Endothelial cell of umbilical vein (primary cell): ENCODE measurements around the gene REM2. TPM values are rescaled to one million over a fixed set of nuclear protein-coding genes. Genes with fewer than 3 reads are reported as not detected.

Experiments used
- BruUV-seq: library from RNA; stranded (reverse); fragments of 400-500 nt; replicated peaks from 2 replicates; lab custom pipeline; 2021; lab: Mats Ljungman, UMichigan
- CTCF ChIA-PET: fragments of 300-600, 350-600 bp; sonication (Branson Sonifier 250); formaldehyde crosslinking; loops from one replicate; lab custom pipeline; 2021; ENCODE audit warnings: antibody characterized with exemption, inconsistent platforms; lab: Charles Lee
- POLR2A ChIA-PET: fragments of 300-600, 350-600 bp; sonication (Branson Sonifier 250); formaldehyde crosslinking; loops from one replicate; lab custom pipeline; 2021; ENCODE audit warnings: antibody characterized with exemption, inconsistent platforms; lab: Charles Lee
- DNase-seq: peaks from one replicate; pipeline ENCODE4 v3.0.0-alpha.2; 2011; ENCODE audit warnings: low read depth, low spot score
- FAIRE-seq: peaks from 2 replicates; lab custom pipeline; 2011; peaks lifted over from hg19 to GRCh38; lab: Jason Lieb, UNC
- H2AFZ ChIP-seq: 2 replicates; pipeline ENCODE4 v1.6.0; 2012; ENCODE audit warnings: low read depth, low read length, control low read depth, inconsistent platforms
- H3K27ac ChIP-seq: 2 replicates; pipeline ENCODE4 v1.5.1; 2011; ENCODE audit warnings: low read depth, mild to moderate bottlenecking, control low read depth, low read length, moderate library complexity; ENCODE audit not compliant: insufficient read depth
- H3K27me3 ChIP-seq, 2 experiments: 2 replicates each; pipeline versions ENCODE4 v1.6.0 to v1.6.1; 2011; ENCODE audit warnings: low read length in 2 of 2, mixed read lengths in 1 of 2; ENCODE audit not compliant: control insufficient read depth in 2 of 2, insufficient read depth in 2 of 2
- H3K36me3 ChIP-seq, 2 experiments: 2 replicates in 1 of 2; 3 replicates in 1 of 2; pipeline ENCODE4 v1.5.1; 2011; ENCODE audit warnings: low read length in 2 of 2, mild to moderate bottlenecking in 1 of 2, moderate library complexity in 1 of 2; ENCODE audit not compliant: control insufficient read depth in 2 of 2, insufficient read depth in 2 of 2; ENCODE audit errors: extremely low read depth in 1 of 2
- H3K4me1 ChIP-seq: 3 replicates; pipeline ENCODE4 v1.5.1; 2011; ENCODE audit warnings: mild to moderate bottlenecking, low read length; ENCODE audit not compliant: control insufficient read depth, insufficient read depth; ENCODE audit errors: extremely low read depth
- H3K4me2 ChIP-seq: 2 replicates; pipeline ENCODE4 v1.6.1; 2011; ENCODE audit warnings: low read length, control low read depth, mixed read lengths; ENCODE audit not compliant: insufficient read depth
- H3K4me3 ChIP-seq, 3 experiments: fragments of 200-600 bp in 1 of 3; sonication (generic), shearing (Covaris generic) in 1 of 3; replicated peaks in 1 of 3; 2 replicates each; pipeline ENCODE4 v1.5.1; 2011 to 2016; ENCODE audit warnings: control low read depth in 3 of 3, low read length in 3 of 3, mild to moderate bottlenecking in 2 of 3, inconsistent platforms in 1 of 3, low read depth in 1 of 3, moderate library complexity in 1 of 3; ENCODE audit not compliant: insufficient read depth in 1 of 3
- H3K79me2 ChIP-seq: 2 replicates; pipeline ENCODE4 v1.6.0; 2012; ENCODE audit warnings: low read length, inconsistent platforms; ENCODE audit not compliant: control insufficient read depth, insufficient read depth
- H3K9ac ChIP-seq: replicated peaks from 2 replicates; pipeline ENCODE3; 2011; ENCODE audit warnings: low read length, control low read depth; ENCODE audit not compliant: insufficient read depth; ENCODE audit errors: extremely low read depth
- H3K9me1 ChIP-seq: replicated peaks from 3 replicates; pipeline ENCODE4 v1.6.0; 2011; ENCODE audit warnings: mild to moderate bottlenecking, low read length; ENCODE audit not compliant: control insufficient read depth, insufficient read depth; ENCODE audit errors: extremely low read depth
- H3K9me3 ChIP-seq: replicated peaks from 2 replicates; pipeline ENCODE4 v1.5.1; 2012; ENCODE audit warnings: low read length, inconsistent platforms; ENCODE audit not compliant: control insufficient read depth, insufficient read depth
- H4K20me1 ChIP-seq: replicated peaks from 2 replicates; pipeline ENCODE3; 2011; ENCODE audit warnings: mild to moderate bottlenecking, low read length; ENCODE audit not compliant: control insufficient read depth, insufficient read depth; ENCODE audit errors: extremely low read depth
- CTCF ChIP-seq, 2 donors: IDR thresholded peaks; 1 replicate in 1 of 2; 2 replicates in 1 of 2; pipeline ENCODE4 v1.5.1; 2011; ENCODE audit warnings: low read length in 2 of 2, mild to moderate bottlenecking in 2 of 2, moderate library complexity in 2 of 2, control low read depth in 1 of 2, inconsistent platforms in 1 of 2, low read depth in 1 of 2; ENCODE audit not compliant: insufficient read depth in 1 of 2; ENCODE audit errors: extremely low read depth in 1 of 2
- EZH2 ChIP-seq: IDR thresholded peaks from 2 replicates; pipeline ENCODE4 v1.6.1; 2012; ENCODE audit warnings: borderline replicate concordance, low read depth, mild to moderate bottlenecking, moderate library complexity, low read length, inconsistent platforms; ENCODE audit not compliant: severe bottlenecking
- FOS ChIP-seq: IDR thresholded peaks from 2 replicates; pipeline ENCODE4 v1.6.1; 2011; ENCODE audit warnings: mild to moderate bottlenecking, low read length, moderate library complexity, borderline replicate concordance; ENCODE audit not compliant: insufficient read depth
- GATA2 ChIP-seq: IDR thresholded peaks from 2 replicates; pipeline ENCODE4 v1.7.0; 2011; ENCODE audit warnings: low read depth, mild to moderate bottlenecking, moderate library complexity, mixed read lengths, low read length; ENCODE audit not compliant: insufficient read length, insufficient read depth
- JUN ChIP-seq: IDR thresholded peaks from 2 replicates; pipeline ENCODE4 v1.6.1; 2011; ENCODE audit warnings: borderline replicate concordance, low read depth; ENCODE audit not compliant: insufficient read length, insufficient read depth
- MAX ChIP-seq: IDR thresholded peaks from 2 replicates; pipeline ENCODE4 v1.6.1; 2011; ENCODE audit not compliant: insufficient read depth, insufficient read length
- MYC ChIP-seq: IDR thresholded peaks from one replicate; pipeline ENCODE4 v1.6.1; 2011; ENCODE audit warnings: mild to moderate bottlenecking, low read depth, low read length
- POLR2A ChIP-seq: IDR thresholded peaks from 2 replicates; pipeline ENCODE4 v1.6.1; 2012; ENCODE audit warnings: low read depth, mild to moderate bottlenecking, control low read depth, low read length
- POLR2AphosphoS5 ChIP-seq: IDR thresholded peaks from 2 replicates; pipeline ENCODE4 v1.6.1; 2012; ENCODE audit warnings: low read depth, mild to moderate bottlenecking, control low read depth, low read length, moderate library complexity; ENCODE audit not compliant: insufficient read depth
- dilution Hi-C: fragments of 300-500 bp; cut with MboI; formaldehyde crosslinking; loops from one replicate; pipeline ENCODE4 v1.15.0; 2019; ENCODE audit warnings: low sequenced_read_pairs; ENCODE audit not compliant: extremely low pct_ligation_motif_present
- intact Hi-C: fragments of 100-400 bp; cut with micrococcal nuclease; formaldehyde crosslinking; loops from one replicate; pipeline ENCODE4 v1.10.0; 2022
- polyA plus RNA-seq, 4 experiments: library from polyadenylated mRNA; depleted of rRNA in 3 of 4; stranded (reverse) in 3 of 4; unstranded in 1 of 4; fragments of >200 nt; gene quantifications; 2 replicates each; pipeline versions ENCODE4 v1.2.1 to v1.2.3, GENCODE V29; 2011 to 2012; ENCODE audit warnings: missing spikeins in 1 of 4
- total RNA-seq: library from RNA; stranded (reverse); gene quantifications from 2 replicates; pipeline ENCODE4 v1.2.3, GENCODE V29; 2021

The REM2 gene
- total and polyA plus RNA-seq, 2 donors (not counting 3 experiments of a cell fraction or from before 2014, with no cell fraction given): 0.33 TPM; not detected in 1

GRCh38 chr14:22884076-22884737 is 1.2 kb downstream of the REM2 start:
- POLR2A ChIA-PET: no interaction called here
- TF ChIP-seq POLR2A: no peak
- TF ChIP-seq FOS: no peak
- no peak for TF ChIP-seq EZH2
- no peak for TF ChIP-seq JUN
- no peak for TF ChIP-seq CTCF (IDR thresholded peaks at IDR 0.05; ENCODE audit: extremely low read depth in 1 of 2, insufficient read depth in 1 of 2, low read depth in 1 of 2, low read length in 2 of 2)
- TF ChIP-seq MAX: no peak
- no peak for TF ChIP-seq GATA2
- TF ChIP-seq POLR2AphosphoS5: no peak
- TF ChIP-seq MYC: no peak
- no peak overlapping the region for H3K27ac ChIP-seq

More at GRCh38 chr14:22884076-22884737, 1.2 kb downstream of the REM2 start:
- no peak overlapping the region for H3K4me3 ChIP-seq
- no peaks in the 10 kb centered on the region for H3K27me3 ChIP-seq
- no peaks in the 10 kb centered on the region for H3K9me1 ChIP-seq
- no TSS peak for BruUV-seq
- H3K36me3 ChIP-seq: no peaks in the 10 kb centered on the region
- H2AFZ ChIP-seq: no peak overlapping the region
- FAIRE-seq (no peak), DNase-seq (no peak)
- no peaks in the 10 kb centered on the region for H3K9me3 ChIP-seq
- no peaks in the 10 kb centered on the region for H3K79me2 ChIP-seq
- intact Hi-C loops (loop anchor here (1.0 kb wide), 1 partner anchor 12 kb away; no protein-coding TSS in a partner anchor), dilution Hi-C loops (no loop called here)
- CTCF ChIA-PET: interaction anchor here (0.7 to 11.4 kb wide), 6 partner anchors 12 to 325 kb away, joined by 3 to 80 read pairs (median 4); partner anchors contain the start of gene LRP10
- H4K20me1 ChIP-seq: no peaks in the 10 kb centered on the region
- no peaks in the 10 kb centered on the region for H3K4me1 ChIP-seq
- no peak overlapping the region for H3K4me2 ChIP-seq
- no peak overlapping the region for H3K9ac ChIP-seq
